GM23248 (cell line): ENCODE results near the gene KCTD5. TPM values are rescaled to one million over a fixed set of nuclear protein-coding genes. Genes with fewer than 3 reads are reported as not detected.

Source experiments
- DNase-seq: peaks from one replicate; pipeline ENCODE4 v3.0.0-alpha.2; 2015
- H2AFZ ChIP-seq: fragments of 200-600 bp; sonication (generic); 2 replicates; pipeline ENCODE4 v1.6.1; 2016; ENCODE audit warnings: antibody characterized with exemption
- H3F3A ChIP-seq: fragments of 200-600 bp; sonication (generic); 2 replicates; pipeline ENCODE4 v1.6.1; 2016; ENCODE audit warnings: mild to moderate bottlenecking, antibody characterized with exemption, mixed run types; ENCODE audit not compliant: insufficient read depth
- H3K27ac ChIP-seq: fragments of 200-600 bp; sonication (generic); 2 replicates; pipeline ENCODE4 v1.5.1; 2016; ENCODE audit warnings: mild to moderate bottlenecking
- H3K27me3 ChIP-seq: fragments of 200-600 bp; sonication (generic); replicated peaks from 2 replicates; pipeline ENCODE4 v1.6.1; 2016; ENCODE audit warnings: mild to moderate bottlenecking; ENCODE audit not compliant: insufficient read depth
- H3K36me3 ChIP-seq: fragments of 200-600 bp; sonication (generic); 2 replicates; pipeline ENCODE4 v1.6.1; 2016; ENCODE audit warnings: low read depth, mild to moderate bottlenecking
- H3K4me1 ChIP-seq: fragments of 200-600 bp; sonication (generic); 2 replicates; pipeline ENCODE4 v1.6.1; 2016; ENCODE audit warnings: mild to moderate bottlenecking; ENCODE audit not compliant: insufficient read depth
- H3K4me2 ChIP-seq: fragments of 200-600 bp; sonication (generic); one replicate; pipeline ENCODE4 v1.6.1; 2016; ENCODE audit warnings: mild to moderate bottlenecking; ENCODE audit not compliant: unreplicated experiment
- H3K4me3 ChIP-seq: fragments of 200-600 bp; sonication (generic); 2 replicates; pipeline ENCODE4 v1.5.1; 2016; ENCODE audit warnings: mild to moderate bottlenecking
- H3K79me2 ChIP-seq: fragments of 200-600 bp; sonication (generic); 2 replicates; pipeline ENCODE4 v1.6.1; 2016; ENCODE audit warnings: mild to moderate bottlenecking; ENCODE audit not compliant: insufficient read depth
- H3K9ac ChIP-seq: fragments of 200-600 bp; sonication (generic); 2 replicates; pipeline ENCODE4 v1.6.1; 2016; ENCODE audit warnings: mild to moderate bottlenecking
- H3K9me2 ChIP-seq: fragments of 200-600 bp; sonication (generic); 2 replicates; pipeline ENCODE4 v1.6.1; 2016; ENCODE audit warnings: mixed run types, mild to moderate bottlenecking, moderate library complexity; ENCODE audit not compliant: insufficient read depth
- H3K9me3 ChIP-seq: fragments of 200-600 bp; sonication (generic); one replicate; pipeline ENCODE4 v1.6.1; 2017; ENCODE audit warnings: low read depth
- H4K20me1 ChIP-seq: fragments of 200-600 bp; sonication (generic); 2 replicates; pipeline ENCODE4 v1.6.0; 2016; ENCODE audit not compliant: insufficient read depth
- EZH2 ChIP-seq: fragments of 200-600 bp; sonication (generic); IDR thresholded peaks from 2 replicates; pipeline ENCODE4 v1.6.1; 2018; ENCODE audit warnings: antibody characterized with exemption, mild to moderate bottlenecking; ENCODE audit not compliant: insufficient read depth, poor library complexity, severe bottlenecking
- EZH2phosphoT487 ChIP-seq: fragments of 200-600 bp; sonication (generic); IDR thresholded peaks from 2 replicates; pipeline ENCODE4 v1.6.1; 2018; ENCODE audit warnings: antibody characterized with exemption, moderate library complexity, mild to moderate bottlenecking, low read depth; ENCODE audit not compliant: insufficient read depth
- WGBS, 2 experiments: methylation state at CpG; one replicate each; pipeline ENCODE4 v1.1.6; 2015 to 2017; ENCODE audit warnings: low lambda C conversion rate in 2 of 2, low coverage in 1 of 2; ENCODE audit errors: missing lambda C conversion rate in 2 of 2; 5-methylcytosine and 5-hydroxymethylcytosine counted together
- in situ Hi-C: fragments of 300-500 bp; cut with MboI; formaldehyde crosslinking; loops from 2 replicates; pipeline ENCODE4 v1.15.0; 2020
- polyA plus RNA-seq: library from polyadenylated mRNA; unstranded; fragments of >200 nt; fragmentation: Nextera tagmentation; extraction: Ambion mirVana; gene quantifications from 2 replicates; pipeline ENCODE4 v1.2.1, GENCODE V29; 2016
- total RNA-seq: library from RNA; depleted of rRNA; stranded (reverse); fragments of >200 nt; shearing (Covaris generic); gene quantifications from 2 replicates; pipeline ENCODE4 v1.2.3, GENCODE V29; 2014

KCTD5 gene
- total and polyA plus RNA-seq, 2 experiments from 2014 or later = 33.2 to 38.3 TPM

DNA sequence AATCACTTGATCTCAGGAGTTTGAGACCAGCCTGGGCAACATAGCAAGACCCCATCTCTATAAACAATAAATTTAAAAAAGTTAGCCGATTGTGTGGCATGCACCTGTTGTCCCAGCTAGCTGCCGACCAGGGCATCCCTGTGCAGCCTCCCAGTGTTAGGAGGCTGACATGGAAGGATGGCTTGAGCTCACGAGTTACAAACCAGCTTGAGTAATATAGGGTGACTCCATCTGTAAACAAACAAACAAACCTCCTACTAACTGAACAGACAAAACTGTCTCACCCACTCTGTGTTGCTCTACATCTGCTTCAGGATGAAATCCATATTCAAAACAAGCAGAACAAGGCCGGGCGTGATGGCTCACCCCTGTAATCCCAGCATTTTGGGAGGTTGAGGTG, 44.6 kb downstream of the KCTD5 start:
- Histone ChIP-seq H3F3A (no peaks in the 10 kb centered on the region), H3K9me3 (no peaks in the 10 kb centered on the region), H3K79me2 (no peaks in the 10 kb centered on the region), H3K9me2 (no peaks in the 10 kb centered on the region), H3K9ac (no peak overlapping the region), H3K27me3 (no peaks in the 10 kb centered on the region), H3K4me3 (no peak overlapping the region), H2AFZ (no peak overlapping the region), H4K20me1 (no peaks in the 10 kb centered on the region), H3K4me1 (0 out of 2 replicates have a peak, but pooled peaks cover 3% of the 10 kb centered on the region), H3K4me2 (no peak overlapping the region), H3K36me3 (no peaks in the 10 kb centered on the region), H3K27ac (no peak overlapping the region)
- 77% methylated on average over 5 of the region's 5 CpGs for WGBS, 2 experiments
- TF ChIP-seq EZH2phosphoT487 (no peak), EZH2 (no peak)
- in situ Hi-C loops = no loop called here
- no peak for DNase-seq

DNA sequence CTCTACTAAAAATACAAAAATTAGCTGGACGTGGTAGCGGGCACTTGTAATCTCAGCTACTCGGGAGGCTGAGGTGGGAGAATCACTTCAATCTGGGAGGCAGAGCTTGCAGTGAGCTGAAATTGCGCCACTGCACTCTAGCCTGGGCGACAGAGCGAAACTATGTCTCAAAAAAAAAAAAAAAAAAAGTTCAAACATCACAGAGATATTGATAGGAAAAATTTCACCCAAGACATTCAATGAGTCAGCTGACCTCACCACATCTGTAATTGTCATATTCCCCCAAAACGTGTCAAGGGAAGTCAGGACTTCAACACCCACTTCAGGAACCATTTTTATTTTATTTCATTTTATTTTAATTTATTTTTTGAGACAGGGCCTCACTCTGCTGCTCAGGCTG, 45.7 kb downstream of the KCTD5 start:
- H3K27me3 ChIP-seq = no peaks in the 10 kb centered on the region
- H3F3A ChIP-seq = no peaks in the 10 kb centered on the region
- H3K4me2 ChIP-seq = no peak overlapping the region
- TF ChIP-seq EZH2phosphoT487 = no peak
- no peak for TF ChIP-seq EZH2
- DNase-seq = no peak
- H3K4me3 ChIP-seq = no peak overlapping the region
- H3K4me1 ChIP-seq = 0 out of 2 replicates have a peak, but pooled peaks cover 3% of the 10 kb centered on the region
- in situ Hi-C loops = no loop called here
- H3K36me3 ChIP-seq = no peaks in the 10 kb centered on the region
- 78 to 79% methylated on average over 7 of the region's 7 CpGs for WGBS, 2 experiments
- no peaks in the 10 kb centered on the region for H3K9me2 ChIP-seq
- H3K27ac ChIP-seq = no peak overlapping the region
- H2AFZ ChIP-seq = no peak overlapping the region
- no peak overlapping the region for H3K9ac ChIP-seq
- H4K20me1 ChIP-seq = no peaks in the 10 kb centered on the region
- H3K9me3 ChIP-seq = no peaks in the 10 kb centered on the region
- no peaks in the 10 kb centered on the region for H3K79me2 ChIP-seq

DNA sequence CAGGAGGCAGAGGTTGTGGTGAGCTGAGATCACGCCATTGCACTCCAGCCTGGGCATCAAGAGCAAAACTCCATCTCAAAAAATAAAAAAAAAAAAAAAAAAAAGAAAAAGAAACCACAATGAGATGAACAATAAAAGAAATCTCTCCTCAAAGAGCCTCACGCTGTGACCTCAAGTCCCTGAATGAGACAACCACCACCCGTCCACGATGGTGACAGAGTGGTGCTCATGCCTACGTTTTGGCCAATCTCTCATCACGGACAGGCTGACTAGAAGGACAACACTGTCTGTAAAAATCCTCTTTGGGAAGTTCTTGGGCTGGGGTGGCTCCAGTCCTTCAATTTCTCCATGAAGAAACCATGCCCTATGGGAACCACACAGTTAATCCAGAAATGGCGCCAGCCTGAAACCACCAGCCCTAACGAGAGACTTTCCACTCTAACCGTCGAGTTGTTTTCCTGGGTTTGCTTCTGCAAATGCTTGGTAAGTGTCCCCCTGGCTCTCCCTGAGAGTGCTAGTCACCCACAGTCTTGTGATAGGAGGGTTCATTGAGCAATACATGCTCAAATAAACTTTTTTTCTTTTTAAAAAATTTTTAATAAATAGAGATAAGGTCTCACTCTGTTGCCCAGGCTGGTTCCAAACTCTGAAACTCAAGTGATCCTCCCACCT, 52.7 kb downstream of the KCTD5 start:
- Histone ChIP-seq H3F3A (no peaks in the 10 kb centered on the region), H3K9me3 (no peaks in the 10 kb centered on the region), H3K9me2 (no peaks in the 10 kb centered on the region), H4K20me1 (no peaks in the 10 kb centered on the region), H3K27ac (no peak overlapping the region), H3K4me1 (no peaks in the 10 kb centered on the region), H2AFZ (no peak overlapping the region), H3K4me2 (no peak overlapping the region), H3K9ac (no peak overlapping the region), H3K79me2 (no peaks in the 10 kb centered on the region), H3K36me3 (no peaks in the 10 kb centered on the region), H3K27me3 (no peaks in the 10 kb centered on the region), H3K4me3 (no peak overlapping the region)
- WGBS, 2 experiments = 66 to 69% methylated on average over 10 of the region's 10 CpGs
- no peak for DNase-seq
- TF ChIP-seq EZH2 (no peak), EZH2phosphoT487 (no peak)
- in situ Hi-C loops = no loop called here

DNA sequence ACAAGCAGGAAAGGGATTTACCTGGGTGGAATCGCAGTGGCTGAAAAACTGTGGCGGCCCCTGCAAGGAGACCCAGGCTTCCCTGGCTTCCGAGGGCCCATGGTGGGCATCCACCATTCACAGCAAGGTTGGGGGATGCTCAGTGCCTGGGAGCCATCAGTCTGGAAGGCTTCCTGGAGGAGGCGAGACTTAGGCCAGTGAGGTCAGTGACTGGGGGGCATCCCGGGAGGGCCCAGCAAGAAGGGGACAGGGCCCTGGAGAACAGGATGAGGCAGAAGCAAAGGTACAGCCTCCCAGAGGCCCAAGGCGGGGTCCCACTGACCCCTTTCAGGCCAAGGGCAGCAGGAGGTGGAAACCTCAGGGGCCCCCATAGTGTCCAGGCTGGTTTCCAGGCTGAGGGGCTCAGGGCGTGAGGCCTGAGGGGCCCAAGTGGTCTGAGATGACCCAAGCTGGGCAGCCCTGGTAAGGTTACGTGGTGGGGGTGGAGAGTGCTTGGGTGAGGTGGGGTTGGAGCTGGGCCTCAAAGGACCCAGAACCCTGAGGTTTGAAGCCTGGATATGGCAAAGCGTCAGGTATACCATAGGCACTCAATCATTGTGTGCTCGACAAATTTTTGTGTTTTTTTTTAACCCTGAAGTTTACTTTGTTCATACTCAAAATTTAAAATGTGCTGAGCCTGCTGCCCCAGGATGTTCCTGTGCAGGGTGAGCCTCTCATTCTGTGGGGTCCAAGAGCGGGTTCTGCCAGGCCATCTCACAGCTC, 54.3 kb downstream of the KCTD5 start:
- Histone ChIP-seq H3K36me3 (no peaks in the 10 kb centered on the region), H3K4me2 (no peak overlapping the region), H4K20me1 (no peaks in the 10 kb centered on the region), H3K4me3 (no peak overlapping the region), H3K9ac (no peak overlapping the region), H3F3A (no peaks in the 10 kb centered on the region), H3K79me2 (no peaks in the 10 kb centered on the region), H3K4me1 (no peaks in the 10 kb centered on the region), H3K27me3 (no peaks in the 10 kb centered on the region), H2AFZ (no peak overlapping the region), H3K27ac (no peak overlapping the region), H3K9me2 (no peaks in the 10 kb centered on the region), H3K9me3 (no peaks in the 10 kb centered on the region)
- TF ChIP-seq EZH2phosphoT487 (no peak), EZH2 (no peak)
- DNase-seq = no peak
- in situ Hi-C loops = no loop called here
- WGBS, 2 experiments = 75 to 79% methylated on average over 11 of the region's 11 CpGs
